Measurements from ENCODE around the gene ADM.

GRCh38 chr11:10261821-10262220, 43.1 kb upstream of the ADM start:
- TF ChIP-seq CTCF (conservative IDR thresholded peaks at IDR 0.05; ENCODE audit: low read depth, low read length): no peak
- TF ChIP-seq EZH2phosphoT487 (IDR thresholded peaks at IDR 0.05; ENCODE audit: borderline replicate concordance, low read length): no peak
